ENCODE measurements around the gene CANT1.

The CANT1 gene

GRCh38 chr17:78995761-78996451, 13.7 kb downstream of the CANT1 start:
- peaks cover 0 to 48% (median 34%) of the 10 kb centered on the region in 4 donors for H3K4me1 ChIP-seq
- no peaks in the 10 kb centered on the region for H3K9me3 ChIP-seq
- H3K36me3 ChIP-seq: peaks cover 18 to 78% (median 60%) of the 10 kb centered on the region in 3 donors

GRCh38 chr17:78995022-78995760, 14.4 kb downstream of the CANT1 start:
- no peak overlapping the region for H3K4me3 ChIP-seq
- intact Hi-C loops (cut with DNase I; ENCODE audit: low total_unique reads): no loop called here
- TF ChIP-seq CTCF (IDR thresholded peaks at IDR 0.05): no peak
- peak overlapping the region in 1 of 2 donors; percentile 28 for H3K27ac ChIP-seq
- peaks cover 0 to 48% (median 34%) of the 10 kb centered on the region in 4 donors for H3K4me1 ChIP-seq
- H3K27me3 ChIP-seq: no peaks in the 10 kb centered on the region
- peak; percentile 14 to 62 for DNase-seq
- no peaks in the 10 kb centered on the region for H3K9me3 ChIP-seq
- H3K36me3 ChIP-seq: peaks cover 25 to 85% (median 68%) of the 10 kb centered on the region in 3 donors

More at GRCh38 chr17:78995761-78996451, 13.7 kb downstream of the CANT1 start:
- no peak for TF ChIP-seq CTCF (IDR thresholded peaks at IDR 0.05)
- Histone ChIP-seq H3K27me3 (no peaks in the 10 kb centered on the region), H3K4me3 (no peak overlapping the region), H3K27ac (peak overlapping the region in 1 of 2 donors; percentile 28)
- intact Hi-C loops (cut with DNase I; ENCODE audit: low total_unique reads): no loop called here
- peak; percentile 16 to 63 for DNase-seq

GRCh38 chr17:78993981-78994671, 15.4 kb downstream of the CANT1 start:
- TF ChIP-seq CTCF (IDR thresholded peaks at IDR 0.05): no peak
- intact Hi-C loops (cut with DNase I; ENCODE audit: low total_unique reads): no loop called here
- Histone ChIP-seq H3K4me1 (peaks cover 0 to 39% (median 31%) of the 10 kb centered on the region in 4 donors), H3K27ac (no peak overlapping the region), H3K9me3 (no peaks in the 10 kb centered on the region), H3K27me3 (no peaks in the 10 kb centered on the region), H3K4me3 (no peak overlapping the region), H3K36me3 (peaks cover 29 to 89% (median 71%) of the 10 kb centered on the region in 3 donors)
- peak; percentile 17 to 64 for DNase-seq

- DNase-seq: peak; percentile 53 to 71
- Histone ChIP-seq H3K4me3 (no peak overlapping the region), H3K27ac (no peak overlapping the region), H3K36me3 (peaks cover 29 to 86% (median 71%) of the 10 kb centered on the region in 3 donors), H3K27me3 (no peaks in the 10 kb centered on the region), H3K9me3 (no peaks in the 10 kb centered on the region), H3K4me1 (peaks cover 0 to 31% (median 24%) of the 10 kb centered on the region in 4 donors)
- TF ChIP-seq CTCF (IDR thresholded peaks at IDR 0.05): peak; percentile 75 to 83
- intact Hi-C loops (cut with DNase I; ENCODE audit: low total_unique reads): no loop called here
These were observed 16.2 kb downstream of the CANT1 start for GRCh38 chr17:78993241-78993956.
